RWPE1 (cell line): Measurements from ENCODE around the gene LRRC4.

ENCODE experiments used
- CTCF ChIA-PET: fragments of 350-600 bp; sonication (Branson Sonifier 250); formaldehyde crosslinking; extraction: SDS; loops from one replicate; lab custom pipeline; 2021; lab: Yijun Ruan, JAX
- POLR2A ChIA-PET: fragments of 400-600 bp; formaldehyde crosslinking; extraction: SDS; loops from one replicate; lab custom pipeline; 2020; ENCODE audit warnings: antibody characterized with exemption; ENCODE audit not compliant: low non-redundant PET; lab: Yijun Ruan, JAX
- DNase-seq: peaks from one replicate; pipeline ENCODE4 v3.0.0; 2012; ENCODE audit warnings: low spot score
- H3K27ac ChIP-seq: fragments of 450-650 bp; 2 replicates; pipeline ENCODE4 v1.5.1; 2017
- CTCF ChIP-seq: fragments of 450-650 bp; conservative IDR thresholded peaks from 2 replicates; pipeline ENCODE4 v1.5.1; 2017; ENCODE audit warnings: low read depth, mild to moderate bottlenecking

Gene LRRC4

DNA sequence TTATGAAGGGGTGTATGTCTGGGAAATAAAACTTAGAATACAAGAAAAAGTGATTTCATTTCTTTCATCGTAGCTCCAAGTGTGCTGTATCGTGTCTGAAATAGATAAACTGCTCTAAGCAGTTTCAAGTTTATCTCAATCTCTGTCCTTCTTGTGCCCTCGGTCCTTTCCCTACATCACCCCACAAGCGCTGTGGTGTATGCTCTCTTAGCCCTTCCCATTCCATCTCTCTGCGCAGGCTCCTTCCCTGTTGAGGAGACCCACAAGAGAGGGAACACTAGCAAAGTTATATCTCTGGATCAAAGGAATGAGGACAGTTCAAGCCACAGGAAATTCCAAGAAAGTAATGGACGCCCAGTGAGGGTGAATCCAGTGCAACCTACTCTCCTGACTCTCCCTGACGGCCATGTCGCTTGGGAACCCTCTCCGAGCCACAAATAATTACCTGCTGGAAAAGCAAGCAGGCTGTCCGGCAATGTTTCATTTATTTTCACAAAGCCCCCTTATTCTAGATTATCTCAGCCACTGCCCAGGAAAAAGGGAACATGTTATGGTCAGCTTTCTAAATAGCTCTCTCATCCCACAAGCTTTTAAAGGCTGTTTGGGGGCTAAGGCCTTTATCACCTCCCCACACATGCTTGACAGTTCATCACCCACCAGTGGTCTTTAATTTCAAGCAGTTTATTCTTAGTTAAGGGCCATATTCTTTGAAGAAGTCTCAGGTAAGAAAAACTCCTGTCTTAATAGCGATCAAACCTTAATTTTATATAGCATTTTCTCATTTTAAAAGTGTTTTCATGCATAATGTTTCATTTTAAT, 34.8 kb downstream of the LRRC4 start:
- POLR2A ChIA-PET, result no interaction called here
- DNase-seq, result no peak
- CTCF ChIA-PET, result no interaction called here
- no peak overlapping the region for H3K27ac ChIP-seq
- TF ChIP-seq CTCF, result no peak

DNA sequence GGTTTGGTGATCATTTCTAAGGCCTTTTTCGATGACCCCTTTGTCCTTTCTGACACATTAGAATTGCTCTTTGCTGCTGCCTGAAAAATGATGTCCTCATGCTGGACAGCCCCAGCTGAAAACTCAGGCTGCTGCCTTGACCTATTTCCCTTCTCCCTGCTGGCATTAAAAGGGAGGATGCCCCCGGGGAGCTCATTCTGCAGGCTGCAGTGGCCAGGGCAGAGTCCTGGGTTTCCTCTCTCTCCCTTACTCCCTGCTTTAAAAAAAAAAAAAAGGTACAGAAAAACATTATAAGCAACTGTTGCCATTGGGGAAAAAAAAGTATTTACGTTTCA, 35.4 kb downstream of the LRRC4 start:
- TF ChIP-seq CTCF, result no peak
- CTCF ChIA-PET, result interaction anchor here (0.5 kb wide), 1 partner anchor 8 kb away, joined by 4 read pairs; no protein-coding TSS in a partner anchor
- H3K27ac ChIP-seq, result no peak overlapping the region
- no peak for DNase-seq
- POLR2A ChIA-PET, result no interaction called here

- ChIA-PET POLR2A (no interaction called here), CTCF (interaction anchor here (0.5 kb wide), 1 partner anchor 9 kb away, joined by 4 read pairs; no protein-coding TSS in a partner anchor)
- no peak for TF ChIP-seq CTCF
- DNase-seq, result no peak
- H3K27ac ChIP-seq, result no peak overlapping the region
These were observed 35.9 kb downstream of the LRRC4 start for GRCh38 chr7:127995156-127995880.

DNA sequence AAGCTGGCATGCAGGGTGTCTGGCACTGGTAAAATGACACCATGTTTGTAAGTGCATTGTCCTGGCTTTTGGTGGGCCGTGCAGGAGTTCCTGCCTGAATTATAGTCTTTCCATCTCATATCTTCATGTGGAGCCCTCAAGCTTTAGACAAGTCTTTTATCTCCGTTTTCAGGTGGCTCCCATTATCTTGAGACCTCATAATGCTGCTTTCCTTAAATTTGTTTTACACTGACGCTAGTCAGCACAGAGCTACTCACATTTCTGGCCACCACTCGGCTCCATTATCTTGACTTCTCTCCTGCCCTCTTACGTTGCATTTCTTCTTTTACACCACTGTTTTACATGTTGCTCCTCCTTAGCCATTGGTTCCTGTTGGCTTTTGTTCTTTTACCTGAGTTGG, 37.2 kb downstream of the LRRC4 start:
- no peak for DNase-seq
- H3K27ac ChIP-seq, result no peak overlapping the region
- CTCF ChIA-PET, result no interaction called here
- POLR2A ChIA-PET, result no interaction called here
- TF ChIP-seq CTCF, result no peak

DNA sequence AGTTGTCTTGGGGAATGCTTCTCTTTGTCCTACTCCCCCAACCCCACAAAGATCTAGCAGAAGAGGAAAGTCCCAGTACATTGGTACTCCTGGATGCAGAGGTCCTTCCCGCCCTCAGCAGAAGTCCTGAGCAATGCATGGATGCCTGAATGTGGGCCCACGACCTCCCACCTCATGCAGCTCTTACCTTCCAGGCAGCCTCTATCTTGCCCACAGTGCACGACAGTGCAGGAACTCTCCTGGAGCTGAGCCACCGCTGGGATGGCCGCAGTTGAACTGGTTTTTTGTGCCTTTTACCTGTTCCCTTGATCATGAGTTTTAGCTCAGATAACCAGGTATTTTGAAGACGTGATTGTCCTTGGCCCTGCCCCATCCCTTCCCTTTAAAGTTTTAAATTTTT, 37.9 kb downstream of the LRRC4 start:
- ChIA-PET POLR2A (no interaction called here), CTCF (no interaction called here)
- no peak for TF ChIP-seq CTCF
- H3K27ac ChIP-seq, result no peak overlapping the region
- DNase-seq, result no peak

- ChIA-PET CTCF (no interaction called here), POLR2A (no interaction called here)
- H3K27ac ChIP-seq, result no peak overlapping the region
- TF ChIP-seq CTCF, result no peak
- no peak for DNase-seq
These were observed 42.5 kb downstream of the LRRC4 start for GRCh38 chr7:127988751-127989150.
